ENCODE data around the gene UBE2L3.
"Not testable (repeated sequence)": the region's sequence is repeated elsewhere in the genome, so short reads cannot be mapped to it uniquely, and the experiment has no call there.

GRCh38 chr22:21551361-21551760 lies 16.2 kb upstream of the UBE2L3 start, which contains the start of gene RIMBP3C:
- TF ChIP-seq CTCF, POLR2A (IDR thresholded peaks at IDR 0.05): not testable (repeated sequence)

All from gastroesophageal sphincter (tissue), 3 donors.